Stimulated activated CD8-positive, alpha-beta memory T cell treated with anti-CD3 and anti-CD28 coated beads, Interleukin-2, amount 100 ng/mL, for 1 hour (primary cell): ENCODE results near the gene STN1.
"Not testable (repeated sequence)": the region's sequence is repeated elsewhere in the genome, so short reads cannot be mapped to it uniquely, and the experiment has no call there.

Experiments
- DNase-seq, 2 donors: peaks; one replicate each; pipeline ENCODE4 v3.0.0-alpha.2; 2020; ENCODE audit warnings: low read depth in 2 of 2

Gene STN1

GRCh38 chr10:103861505-103861904, 56.5 kb downstream of the STN1 start:
- DNase-seq = no peak

- peak; percentile 11 to 12 for DNase-seq
Measured at GRCh38 chr10:103859161-103860086, 58.6 kb downstream of the STN1 start.

GRCh38 chr10:103858360-103858759, 59.6 kb downstream of the STN1 start:
- no peak for DNase-seq

- DNase-seq = no peak
Measured at GRCh38 chr10:103856797-103857170, 61.2 kb downstream of the STN1 start.

- DNase-seq = no peak
Measured at GRCh38 chr10:103855852-103856796, 61.9 kb downstream of the STN1 start.

GRCh38 chr10:103855424-103855823, 62.6 kb downstream of the STN1 start, which contains the start of gene SH3PXD2A:
TSS of gene SH3PXD2A (minus strand) at chr10:103855576. CDS start at chr10:103855266, 310 bp downstream.
- DNase-seq = no peak

GRCh38 chr10:103854686-103855391, 63.1 kb downstream of the STN1 start:
- DNase-seq = no peak

GRCh38 chr10:103854265-103854685, 63.7 kb downstream of the STN1 start:
- no peak for DNase-seq

- DNase-seq = no peak
Measured at GRCh38 chr10:103853428-103854264, 64.3 kb downstream of the STN1 start.

- no peak for DNase-seq
Measured at GRCh38 chr10:103852856-103853255, 65.1 kb downstream of the STN1 start.

GRCh38 chr10:103852189-103852711, 65.7 kb downstream of the STN1 start:
- DNase-seq = no peak

- no peak for DNase-seq
Measured at GRCh38 chr10:103851261-103851660, 66.7 kb downstream of the STN1 start.

- no peak for DNase-seq
Measured at GRCh38 chr10:103850572-103850895, 67.5 kb downstream of the STN1 start.

GRCh38 chr10:103849880-103850571, 68.0 kb downstream of the STN1 start:
- DNase-seq = no peak

GRCh38 chr10:103849212-103849877, 68.6 kb downstream of the STN1 start:
- no peak for DNase-seq

- no peak for DNase-seq
Measured at GRCh38 chr10:103847909-103848468, 70.0 kb downstream of the STN1 start.

GRCh38 chr10:103847346-103847745, 70.6 kb downstream of the STN1 start:
- DNase-seq = no peak

- no peak for DNase-seq
Measured at GRCh38 chr10:103845972-103846371, 72.0 kb downstream of the STN1 start.

GRCh38 chr10:103845346-103845745, 72.6 kb downstream of the STN1 start:
- DNase-seq = not testable (repeated sequence)
